DMS53 treated with DMSO at 0.1 percent for 48 hours (cell line): ENCODE results near the gene PDXDC1.
A peak's percentile ranks its signal among the peaks of the same experiment; 100 is the strongest.
"Not testable (repeated sequence)": the region's sequence is repeated elsewhere in the genome, so short reads cannot be mapped to it uniquely, and the experiment has no call there.

Source experiments
- DNase-seq: peaks from one replicate; lab custom pipeline; 2025; ENCODE audit not compliant: unreplicated experiment; lab: John Stamatoyannopoulos, UW

PDXDC1 gene

GRCh38 chr16:14974656-14975417 is at the start of gene PDXDC1:
Gene PDXDC1, plus strand, starts transcription at chr16:14975026. Its CDS starts 174 bp downstream, at chr16:14975200.
- DNase-seq: peak; percentile 91

GRCh38 chr16:14928064-14928714 is 46.6 kb upstream of the PDXDC1 start:
- DNase-seq: not testable (repeated sequence)

- DNase-seq: not testable (repeated sequence)
Observed at GRCh38 chr16:14929176-14929575, 45.6 kb upstream of the PDXDC1 start.

- DNase-seq: not testable (repeated sequence)
Observed at GRCh38 chr16:14930246-14930645, 44.6 kb upstream of the PDXDC1 start.

GRCh38 chr16:14930971-14931370 is 43.9 kb upstream of the PDXDC1 start:
- not testable (repeated sequence) for DNase-seq

- DNase-seq: not testable (repeated sequence)
Observed at GRCh38 chr16:14932581-14933375, 42.0 kb upstream of the PDXDC1 start.

GRCh38 chr16:14937143-14937542 is 37.7 kb upstream of the PDXDC1 start, which contains the start of gene NPIPA1:
Gene NPIPA1, plus strand, starts transcription at chr16:14937443. Its CDS starts 0 bp downstream, at chr16:14937443.
- not testable (repeated sequence) for DNase-seq

GRCh38 chr16:14937994-14938393 is 36.8 kb upstream of the PDXDC1 start:
- not testable (repeated sequence) for DNase-seq

- not testable (repeated sequence) for DNase-seq
Observed at GRCh38 chr16:14942686-14943085, 32.1 kb upstream of the PDXDC1 start.

- DNase-seq: no peak
Observed at GRCh38 chr16:14955546-14956231, 19.1 kb upstream of the PDXDC1 start.

GRCh38 chr16:14957576-14958322 is 17.1 kb upstream of the PDXDC1 start:
- no peak for DNase-seq

GRCh38 chr16:14958323-14958600 is 16.6 kb upstream of the PDXDC1 start:
- DNase-seq: no peak

GRCh38 chr16:14958970-14959369 is 15.9 kb upstream of the PDXDC1 start:
- no peak for DNase-seq

GRCh38 chr16:14961405-14962186 is 13.2 kb upstream of the PDXDC1 start:
- no peak for DNase-seq

- no peak for DNase-seq
Observed at GRCh38 chr16:14963281-14964173, 11.3 kb upstream of the PDXDC1 start.

GRCh38 chr16:14965328-14965727 is 9.5 kb upstream of the PDXDC1 start:
- DNase-seq: no peak

GRCh38 chr16:14969795-14970194 is 5.0 kb upstream of the PDXDC1 start:
- not testable (repeated sequence) for DNase-seq

GRCh38 chr16:14971621-14972228 is 3.1 kb upstream of the PDXDC1 start:
- not testable (repeated sequence) for DNase-seq
